ENCODE data around the gene CTSF. TPM values are rescaled to one million over a fixed set of nuclear protein-coding genes. Genes with fewer than 3 reads are reported as not detected.
"Not testable (repeated sequence)": the region's sequence is repeated elsewhere in the genome, so short reads cannot be mapped to it uniquely, and the experiment has no call there.

CTSF gene
- total and polyA plus RNA-seq, 2 of the 8 experiments (the other 6 are each of a cell fraction or from before 2014, with no cell fraction given) = 0.58 to 2.3 TPM

- TF ChIP-seq SIN3A (conservative IDR thresholded peaks at IDR 0.05 in 1 of 2, IDR thresholded peaks at IDR 0.05 in 1 of 2; ENCODE audit: low read depth in 1 of 2, low read length in 2 of 2) (no peak), CEBPB (IDR thresholded peaks at IDR 0.05; ENCODE audit: low read depth, low read length) (no peak), SP1 (IDR thresholded peaks at IDR 0.05; ENCODE audit: low read depth, low read length) (no peak), HDAC6 (IDR thresholded peaks at IDR 0.05; ENCODE audit: low read depth, low read length) (no peak), SIX5 (IDR thresholded peaks at IDR 0.05; ENCODE audit: low read depth, low read length) (no peak), E2F6 (IDR thresholded peaks at IDR 0.05) (no peak), RFX5 (IDR thresholded peaks at IDR 0.05; ENCODE audit: borderline replicate concordance, low read depth, low read length) (no peak), KDM1A (IDR thresholded peaks at IDR 0.05; ENCODE audit: borderline replicate concordance, low read length) (no peak), SIRT6 (IDR thresholded peaks at IDR 0.05; ENCODE audit: low read length) (no peak), ATF3 (IDR thresholded peaks at IDR 0.05; ENCODE audit: insufficient read depth, low read depth, low read length) (no peak)
Observed at GRCh38 chr11:66589996-66590675, 21.7 kb upstream of the CTSF start (continued).

- not testable (repeated sequence) for H2BK5ac ChIP-seq (ENCODE audit: low read depth, low read length); H2AFZ ChIP-seq (ENCODE audit: low read length); H3K27ac ChIP-seq (ENCODE audit: low read depth, low read length); H2BK15ac ChIP-seq (ENCODE audit: low read length); H2BK20ac ChIP-seq (ENCODE audit: low read length); H3K18ac ChIP-seq (ENCODE audit: extremely low read depth, low read length); H2AK5ac ChIP-seq (ENCODE audit: low read depth, low read length); H4K5ac ChIP-seq (ENCODE audit: insufficient read length, low read depth, low read length); H2BK12ac ChIP-seq (ENCODE audit: low read depth, low read length); H4K8ac ChIP-seq (ENCODE audit: extremely low read depth, insufficient read depth, low read length); H3K4me2 ChIP-seq (ENCODE audit: insufficient read depth in 1 of 2, low read depth in 2 of 2, low read length in 2 of 2); H3K56ac ChIP-seq (replicated peaks; ENCODE audit: insufficient read length, low read depth, low read length); FAIRE-seq; H2BK120ac ChIP-seq (replicated peaks; ENCODE audit: low read depth, low read length); H4K20me1 ChIP-seq (replicated peaks in 1 of 2; ENCODE audit: control insufficient read depth in 1 of 2, insufficient read depth in 2 of 2, low read length in 2 of 2); H4K91ac ChIP-seq (replicated peaks; ENCODE audit: insufficient read length, low read length); H3K36me3 ChIP-seq (ENCODE audit: control insufficient read depth in 2 of 4, insufficient read depth in 4 of 4, low read length in 3 of 4); H3K27me3 ChIP-seq (replicated peaks in 1 of 4; ENCODE audit: control insufficient read depth in 3 of 4, extremely low read depth in 1 of 4, insufficient read depth in 3 of 4, low read length in 3 of 4); H3K9ac ChIP-seq (replicated peaks in 1 of 4; ENCODE audit: extremely low read depth in 1 of 4, low read depth in 3 of 4, low read length in 3 of 4); H3K79me2 ChIP-seq (ENCODE audit: control insufficient read depth in 1 of 2, insufficient read depth in 2 of 2, low read length in 2 of 2); H3K4ac ChIP-seq (replicated peaks; ENCODE audit: insufficient read length, low read depth, low read length); H3K79me1 ChIP-seq (ENCODE audit: low read depth, low read length); H3K4me3 ChIP-seq (ENCODE audit: extremely low read depth in 1 of 4, insufficient read depth in 2 of 4, low read depth in 3 of 4, low read length in 4 of 4); H3K23ac ChIP-seq (ENCODE audit: insufficient read length); H3K14ac ChIP-seq (ENCODE audit: insufficient read length); H3K23me2 ChIP-seq (ENCODE audit: low read depth, low read length); DNase-seq (ENCODE audit: low read depth in 1 of 2, low spot score in 2 of 2)
- ChIA-PET CTCF (ENCODE audit: partially characterized antibody) (interaction anchor here (0.6 to 1.0 kb wide), 2 partner anchors 10 to 134 kb away, joined by 3 to 4 read pairs; no protein-coding TSS in a partner anchor), POLR2A (ENCODE audit: partially characterized antibody) (interaction anchor here (0.7 to 65.3 kb wide), 2 partner anchors 13 to 53 kb away, joined by 3 to 2165 read pairs; partner anchors contain the start of genes RBM14 and RBM4)
- WGBS, 2 experiments (ENCODE audit: extremely low coverage in 1 of 2, insufficient coverage in 1 of 2, insufficient read length in 1 of 2, insufficient replicate concordance in 2 of 2, low coverage in 1 of 2, low lambda C conversion rate in 2 of 2, missing lambda C conversion rate in 1 of 2) = 87% methylated on average over 2 of the region's 2 CpGs; no CpG with 5 or more reads in 1 of the 2 experiments
- peaks cover 13 to 25% of the 10 kb centered on the region in 2 experiments for H3K9me3 ChIP-seq (ENCODE audit: insufficient read depth in 2 of 2, low read depth in 1 of 2, low read length in 1 of 2)
- peaks cover 0 to 11% (median 7%) of the 10 kb centered on the region in 4 experiments; a peak in 6 of 7 replicates for H3K4me1 ChIP-seq (replicated peaks in 1 of 4; ENCODE audit: control insufficient read depth in 3 of 4, insufficient read depth in 4 of 4, low read length in 3 of 4)
Observed at GRCh38 chr11:66589315-66589714, 20.9 kb upstream of the CTSF start.

Data from H1 (cell line).